Renal pelvis (tissue), 4 donors: ENCODE measurements around the gene PPP1R15A. TPM values are rescaled to one million over a fixed set of nuclear protein-coding genes. Genes with fewer than 3 reads are reported as not detected.
"Not testable (repeated sequence)": the region's sequence is repeated elsewhere in the genome, so short reads cannot be mapped to it uniquely, and the experiment has no call there.

Experiments
- DNase-seq: peaks from one replicate; pipeline ENCODE4 v3.0.0-alpha.2; 2013
- polyA plus RNA-seq, 3 donors: library from polyadenylated mRNA; unstranded; fragments of 120-200 nt; gene quantifications; one replicate each; pipeline ENCODE4 v1.2.1, GENCODE V29; 2013; ENCODE audit not compliant: insufficient read length in 3 of 3

Gene PPP1R15A
- polyA plus RNA-seq, 3 donors: 33.8 to 36.6 (median 33.9) TPM

- DNase-seq: no peak
Measured at GRCh38 chr19:48852292-48852691, 19.9 kb upstream of the PPP1R15A start.

DNA sequence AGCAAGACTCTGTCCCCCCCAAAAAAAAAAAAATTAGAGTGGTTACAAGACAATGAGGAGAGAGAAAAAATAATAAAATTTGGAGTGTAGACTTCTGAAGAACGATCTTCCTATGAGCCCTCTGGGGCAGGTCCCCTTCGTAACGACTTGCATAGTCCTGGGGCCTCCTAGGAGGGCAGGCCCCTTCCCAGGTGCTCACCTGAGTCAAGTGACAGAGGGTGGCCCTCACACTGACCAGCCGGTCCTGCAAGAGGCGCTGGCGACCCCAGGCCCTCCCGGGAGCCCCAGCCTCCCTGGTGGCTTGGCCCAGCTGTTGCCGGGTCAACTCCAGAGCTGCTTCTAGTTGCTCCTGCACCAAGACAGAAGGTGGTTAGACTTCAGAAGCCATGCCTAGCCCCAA lies 18.7 kb upstream of the PPP1R15A start:
- no peak for DNase-seq

GRCh38 chr19:48854103-48854502 lies 18.1 kb upstream of the PPP1R15A start:
- no peak for DNase-seq

GRCh38 chr19:48856921-48857320 lies 15.3 kb upstream of the PPP1R15A start:
- no peak for DNase-seq

- no peak for DNase-seq
Measured at GRCh38 chr19:48858984-48859710, 13.1 kb upstream of the PPP1R15A start.

GRCh38 chr19:48859711-48860572 lies 12.3 kb upstream of the PPP1R15A start:
- DNase-seq: no peak

GRCh38 chr19:48861313-48861712 lies 10.9 kb upstream of the PPP1R15A start:
- no peak for DNase-seq

DNA sequence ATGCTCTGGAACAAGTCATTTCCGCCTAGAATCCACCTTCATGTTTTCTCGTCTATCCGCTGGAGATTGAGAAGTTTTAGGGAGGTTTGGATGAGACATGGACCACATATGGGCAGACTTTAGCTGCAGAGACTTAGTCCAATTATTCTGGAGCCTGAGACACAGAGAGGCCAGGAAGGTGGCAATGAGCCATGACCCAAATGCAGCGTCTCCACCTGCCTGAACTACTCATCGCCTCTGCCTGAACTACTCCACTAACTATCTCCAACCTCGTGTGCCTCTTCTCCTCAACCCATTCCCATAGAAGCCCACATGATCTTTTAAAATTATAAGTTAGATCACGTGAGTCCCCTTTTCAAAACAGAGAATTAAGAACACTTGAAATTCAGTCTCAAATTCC lies 9.4 kb upstream of the PPP1R15A start:
- no peak for DNase-seq

- no peak for DNase-seq
Measured at GRCh38 chr19:48866692-48867091, 5.5 kb upstream of the PPP1R15A start.

- no peak for DNase-seq
Measured at GRCh38 chr19:48867123-48867745, 5.0 kb upstream of the PPP1R15A start.

DNA sequence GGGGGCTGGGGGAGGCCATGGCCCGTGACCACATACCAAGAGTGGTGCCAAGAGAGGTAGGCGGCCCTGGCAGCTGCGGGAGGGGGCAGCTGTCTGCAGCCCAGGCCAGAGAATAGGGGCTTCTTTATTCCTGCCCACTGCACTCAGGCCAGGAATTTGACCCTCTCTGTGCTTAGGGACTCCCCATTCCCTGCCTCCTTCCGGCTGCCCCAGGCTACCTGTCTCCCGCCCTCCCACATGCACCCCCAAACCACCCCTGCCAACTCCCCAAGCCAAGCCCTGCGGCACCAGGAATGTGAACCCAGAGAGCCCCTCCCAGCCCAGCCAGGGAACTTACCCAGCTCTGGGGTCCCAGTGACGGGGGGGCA lies 4.5 kb upstream of the PPP1R15A start:
- DNase-seq: no peak

DNA sequence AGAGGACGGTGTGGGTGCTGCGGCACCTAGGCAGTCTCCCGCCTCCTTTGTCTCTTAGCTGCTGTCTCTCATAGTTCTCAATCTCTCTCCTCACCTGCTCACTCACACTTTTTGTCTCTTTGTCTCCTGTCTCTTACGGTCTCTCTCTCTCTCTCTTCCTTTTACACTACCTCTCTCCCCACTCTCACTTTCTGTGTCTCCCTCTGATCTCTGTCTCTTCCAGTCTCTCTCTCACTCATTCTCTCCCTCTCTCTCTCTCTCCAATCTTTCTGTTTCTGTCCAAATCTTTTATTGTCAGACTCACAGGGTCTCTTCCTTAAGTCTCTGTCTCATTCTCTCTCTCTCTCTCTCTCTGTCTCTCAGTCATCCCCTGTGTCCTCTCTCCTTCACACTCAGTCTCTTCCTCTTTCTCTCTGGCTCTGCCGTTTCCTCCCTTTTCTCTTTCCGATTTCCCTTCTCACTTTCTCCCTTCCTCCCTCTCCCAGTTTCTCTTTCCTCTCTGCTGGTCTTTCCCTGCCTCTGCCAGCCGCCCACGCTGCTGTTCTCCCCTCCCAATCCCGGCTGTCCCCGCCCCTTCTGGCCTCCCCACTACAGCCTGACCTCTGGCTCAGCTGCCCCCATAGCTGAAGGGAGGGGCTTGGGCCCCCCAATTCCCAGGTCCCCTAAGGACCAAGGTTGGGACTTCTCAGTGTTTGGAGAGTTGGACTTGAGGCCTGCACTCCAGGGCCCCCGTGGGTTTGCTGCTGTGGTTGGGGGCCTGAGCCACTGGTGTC lies 3.9 kb upstream of the PPP1R15A start, which contains the start of gene PLEKHA4:
TSS of gene PLEKHA4 (minus strand) at position 504 of the 773 bp plus-strand sequence. CDS start 997 bp downstream, outside the sequence.
- DNase-seq: no peak

DNA sequence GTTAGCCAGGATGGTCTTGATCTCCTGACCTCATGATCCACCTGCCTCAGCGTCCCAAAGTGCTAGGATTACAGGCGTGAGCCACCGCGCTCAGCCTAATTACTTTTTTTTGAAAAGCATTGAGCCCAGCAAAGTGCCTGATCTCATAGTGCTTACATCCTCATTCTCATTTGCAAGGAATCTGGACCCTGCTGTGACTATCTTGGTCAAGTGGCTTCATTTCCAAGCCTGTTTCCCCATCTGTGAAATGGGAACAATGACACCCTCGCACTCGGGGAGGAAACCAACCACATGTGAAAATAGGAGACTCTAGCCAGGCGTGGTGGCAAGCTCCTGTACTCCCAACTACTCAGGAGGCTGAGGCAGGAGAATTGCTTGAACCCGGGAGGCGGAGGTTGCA lies 2.2 kb upstream of the PPP1R15A start:
- no peak for DNase-seq

GRCh38 chr19:48871471-48872181 lies 595 bp upstream of the PPP1R15A start:
- DNase-seq: not testable (repeated sequence)

GRCh38 chr19:48872884-48873475 lies 759 bp downstream of the PPP1R15A start:
- DNase-seq: peak; percentile 94

DNA sequence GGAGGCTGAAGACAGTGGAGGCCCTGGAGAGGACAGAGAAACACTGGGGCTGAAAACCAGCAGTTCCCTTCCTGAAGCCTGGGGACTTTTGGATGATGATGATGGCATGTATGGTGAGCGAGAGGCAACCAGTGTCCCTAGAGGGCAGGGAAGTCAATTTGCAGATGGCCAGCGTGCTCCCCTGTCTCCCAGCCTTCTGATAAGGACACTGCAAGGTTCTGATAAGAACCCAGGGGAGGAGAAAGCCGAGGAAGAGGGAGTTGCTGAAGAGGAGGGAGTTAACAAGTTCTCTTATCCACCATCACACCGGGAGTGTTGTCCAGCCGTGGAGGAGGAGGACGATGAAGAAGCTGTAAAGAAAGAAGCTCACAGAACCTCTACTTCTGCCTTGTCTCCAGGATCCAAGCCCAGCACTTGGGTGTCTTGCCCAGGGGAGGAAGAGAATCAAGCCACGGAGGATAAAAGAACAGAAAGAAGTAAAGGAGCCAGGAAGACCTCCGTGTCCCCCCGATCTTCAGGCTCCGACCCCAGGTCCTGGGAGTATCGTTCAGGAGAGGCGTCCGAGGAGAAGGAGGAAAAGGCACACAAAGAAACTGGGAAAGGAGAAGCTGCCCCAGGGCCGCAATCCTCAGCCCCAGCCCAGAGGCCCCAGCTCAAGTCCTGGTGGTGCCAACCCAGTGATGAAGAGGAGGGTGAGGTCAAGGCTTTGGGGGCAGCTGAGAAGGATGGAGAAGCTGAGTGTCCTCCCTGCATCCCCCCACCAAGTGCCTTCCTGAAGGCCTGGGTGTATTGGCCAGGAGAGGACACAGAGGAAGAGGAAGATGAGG lies 1.5 kb downstream of the PPP1R15A start:
- no peak for DNase-seq

GRCh38 chr19:48874303-48875135 lies 2.3 kb downstream of the PPP1R15A start:
- DNase-seq: no peak

DNA sequence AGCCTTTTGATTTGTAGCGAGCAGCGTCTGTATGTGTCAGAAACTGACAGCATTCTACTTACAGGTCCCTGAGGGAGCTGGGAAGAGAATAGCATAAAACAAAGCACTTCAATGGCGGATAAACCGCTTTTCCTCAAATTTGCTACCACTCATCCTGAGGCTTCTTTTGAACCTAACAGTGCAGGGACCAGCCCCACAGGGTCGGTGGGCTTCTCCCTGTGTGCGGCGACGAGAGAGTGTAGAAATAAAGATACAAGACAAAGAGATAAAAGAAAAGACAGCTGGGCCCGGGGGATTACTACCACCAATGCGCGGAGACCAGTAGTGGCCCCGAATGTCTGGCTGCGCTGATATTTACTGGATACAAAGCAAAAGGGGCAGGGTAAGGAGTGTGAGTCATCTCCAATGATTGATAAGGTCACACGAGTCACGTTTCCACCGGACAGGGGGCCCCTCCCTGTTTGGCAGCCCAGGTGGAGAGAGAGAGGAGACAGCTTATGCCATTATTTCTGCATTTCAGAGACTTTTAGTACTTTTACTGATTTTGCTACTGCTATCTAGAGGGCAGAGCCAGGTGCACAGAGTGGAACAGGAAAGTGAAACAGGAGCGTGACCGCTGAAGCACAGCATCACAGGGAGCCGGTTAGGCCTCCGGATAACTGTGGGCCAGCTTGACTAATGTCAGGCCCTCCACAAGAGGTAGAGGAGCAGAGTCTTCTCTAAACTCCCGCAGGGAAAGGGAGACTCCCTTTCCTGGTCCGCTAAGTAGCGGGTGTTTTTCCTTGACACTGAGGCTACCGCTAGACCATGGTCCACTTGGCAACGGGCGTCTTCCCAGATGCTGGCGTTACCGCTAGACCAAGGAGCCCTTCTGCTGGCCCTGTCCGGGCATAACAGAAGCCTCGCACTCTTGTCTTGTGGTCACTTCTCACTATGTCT lies 4.1 kb downstream of the PPP1R15A start:
- DNase-seq: not testable (repeated sequence)
